Motor neuron (in vitro differentiated cells): ENCODE results near the gene FKBP6. TPM values are rescaled to one million over a fixed set of nuclear protein-coding genes. Genes with fewer than 3 reads are reported as not detected.
"Not testable (repeated sequence)": the region's sequence is repeated elsewhere in the genome, so short reads cannot be mapped to it uniquely, and the experiment has no call there.

ENCODE experiments used
- ATAC-seq, 8 experiments: fragments of 200-7000 bp; cut with Tn5 transposase; replicated peaks in 6 of 8; 2 replicates each; pipeline ENCODE4 v1.8.0; 2021; ENCODE audit warnings: mild to moderate bottlenecking in 8 of 8, moderate library complexity in 8 of 8
- H3K27ac ChIP-seq, 2 donors: fragments of 250-450 bp; sonication (Bioruptor Pico); 2 replicates each; pipeline ENCODE4 v1.9.0; 2021; ENCODE audit warnings: antibody characterized with exemption in 2 of 2, mild to moderate bottlenecking in 2 of 2, moderate library complexity in 1 of 2
- H3K4me1 ChIP-seq, 2 donors: fragments of 250-450 bp; sonication (Bioruptor Pico); replicated peaks in 1 of 2; 2 replicates each; pipeline ENCODE4 v1.6.1; 2021; ENCODE audit warnings: antibody characterized with exemption in 2 of 2, mild to moderate bottlenecking in 2 of 2, moderate library complexity in 1 of 2
- H3K4me3 ChIP-seq, 5 donors: fragments of 250-450 bp; sonication (Bioruptor Pico); 2 replicates each; pipeline ENCODE4 v1.9.0; 2021; ENCODE audit warnings: antibody characterized with exemption in 5 of 5, mild to moderate bottlenecking in 5 of 5, moderate library complexity in 4 of 5
- WGBS, 10 experiments: fragments of 450-650 bp; shearing (Covaris generic); methylation state at CpG; one replicate each; pipeline ENCODE4 v1.0.0; 2022; 5-methylcytosine and 5-hydroxymethylcytosine counted together
- in situ Hi-C, 9 experiments: fragments of 400-800 bp; cut with MboI; loops; one replicate each; pipeline ENCODE4 v1.15.0; 2021; ENCODE audit warnings: low sequenced_read_pairs in 9 of 9, low pct_unique_long_range_greater_than_20kb in 2 of 9; ENCODE audit not compliant: unreplicated experiment in 9 of 9
- total RNA-seq, 8 experiments: library from RNA; unstranded; fragments of 300-600 nt; gene quantifications; 2 replicates each; pipeline versions ENCODE4 v1.2.3 to v1.2.4, GENCODE V29; 2022

FKBP6 gene, protein sequence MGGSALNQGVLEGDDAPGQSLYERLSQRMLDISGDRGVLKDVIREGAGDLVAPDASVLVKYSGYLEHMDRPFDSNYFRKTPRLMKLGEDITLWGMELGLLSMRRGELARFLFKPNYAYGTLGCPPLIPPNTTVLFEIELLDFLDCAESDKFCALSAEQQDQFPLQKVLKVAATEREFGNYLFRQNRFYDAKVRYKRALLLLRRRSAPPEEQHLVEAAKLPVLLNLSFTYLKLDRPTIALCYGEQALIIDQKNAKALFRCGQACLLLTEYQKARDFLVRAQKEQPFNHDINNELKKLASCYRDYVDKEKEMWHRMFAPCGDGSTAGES
- under 1 TPM in 4 of 8 experiments, not detected in 4; 0.08 to 0.47 (median 0.20) TPM for total RNA-seq

DNA sequence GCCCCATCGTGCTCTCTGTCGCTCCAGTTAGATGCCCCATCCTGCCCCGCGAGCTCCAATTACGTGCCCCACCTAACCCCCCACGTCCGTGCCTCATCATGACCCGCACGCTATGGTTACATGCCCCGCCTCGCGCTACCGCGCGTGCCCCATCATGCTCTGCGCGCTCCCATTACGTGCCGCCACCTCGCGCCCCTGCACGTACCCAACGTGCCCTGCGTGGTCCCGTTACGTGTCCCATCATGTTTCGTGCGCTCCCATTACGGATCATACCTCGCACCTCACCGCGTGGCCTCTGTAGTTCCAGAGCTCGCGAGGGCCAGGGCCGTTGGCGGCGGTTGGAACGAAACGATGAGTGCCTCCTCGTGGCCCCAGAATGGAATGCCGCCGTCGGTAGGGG is at the start of gene FKBP6, which contains the start of gene TRIM50:
TSS of gene FKBP6 (plus strand) at position 240 of the 400 bp plus-strand sequence. CDS start 268 bp downstream, outside the sequence.
TSS of gene TRIM50 (minus strand) at position 161 of the 400 bp plus-strand sequence. CDS start 3,295 bp downstream, outside the sequence.
- H3K4me1 ChIP-seq, result peaks cover 0 to 13% of the 10 kb centered on the region in 2 donors
- H3K27ac ChIP-seq, ATAC-seq, H3K4me3 ChIP-seq: not testable (repeated sequence)
- 87 to 97% methylated on average over 6 to 9 of the region's 43 CpGs; no CpG with 5 or more reads in 8 of the 10 experiments for WGBS, 10 experiments
- in situ Hi-C loops, result loop anchor here in 1 of 9 experiments (25.0 kb wide), 1 partner anchor 109 kb away; the partner anchor contains the start of gene FZD9

DNA sequence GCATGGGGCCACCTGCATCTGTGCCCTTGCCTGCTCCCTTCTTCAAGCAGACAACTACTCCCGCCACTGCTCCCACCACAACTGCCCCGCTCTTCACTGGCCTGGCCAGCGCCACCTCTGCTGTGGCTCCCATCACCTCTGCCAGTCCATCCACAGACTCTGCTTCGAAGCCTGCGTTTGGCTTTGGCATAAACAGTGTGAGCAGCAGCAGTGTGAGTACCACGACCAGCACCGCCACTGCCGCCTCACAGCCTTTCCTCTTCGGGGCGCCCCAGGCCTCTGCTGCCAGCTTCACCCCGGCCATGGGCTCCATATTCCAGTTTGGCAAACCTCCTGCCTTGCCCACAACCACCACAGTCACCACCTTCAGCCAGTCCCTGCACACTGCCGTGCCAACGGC is 30.7 kb upstream of the FKBP6 start:
- ATAC-seq, result peak in 2 of 8 experiments; percentile 12 to 25
- in situ Hi-C loops, result not testable (repeated sequence)
- no CpG with 5 or more reads among the region's 13 CpGs for WGBS, 10 experiments

DNA sequence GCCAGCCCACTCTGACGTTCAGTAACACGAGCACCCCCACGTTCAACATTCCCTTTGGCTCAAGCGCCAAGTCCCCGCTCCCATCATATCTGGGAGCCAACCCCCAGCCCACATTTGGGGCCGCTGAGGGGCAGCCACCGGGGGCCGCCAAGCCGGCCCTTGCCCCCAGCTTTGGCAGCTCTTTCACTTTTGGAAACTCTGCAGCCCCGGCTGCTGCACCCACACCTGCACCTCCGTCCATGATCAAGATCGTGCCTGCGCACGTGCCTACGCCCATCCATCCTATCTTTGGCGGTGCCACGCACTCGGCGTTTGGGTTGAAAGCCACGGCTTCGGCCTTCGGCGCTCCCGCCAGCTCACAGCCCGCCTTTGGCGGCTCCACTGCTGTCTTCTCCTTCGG is 30.3 kb upstream of the FKBP6 start:
- H3K4me1 ChIP-seq, H3K4me3 ChIP-seq, H3K27ac ChIP-seq, ATAC-seq, in situ Hi-C loops: not testable (repeated sequence)
- no CpG with 5 or more reads among the region's 27 CpGs for WGBS, 10 experiments

More for the DNA sequence above, 30.7 kb upstream of the FKBP6 start:
- H3K27ac ChIP-seq, H3K4me3 ChIP-seq, H3K4me1 ChIP-seq: not testable (repeated sequence)

DNA sequence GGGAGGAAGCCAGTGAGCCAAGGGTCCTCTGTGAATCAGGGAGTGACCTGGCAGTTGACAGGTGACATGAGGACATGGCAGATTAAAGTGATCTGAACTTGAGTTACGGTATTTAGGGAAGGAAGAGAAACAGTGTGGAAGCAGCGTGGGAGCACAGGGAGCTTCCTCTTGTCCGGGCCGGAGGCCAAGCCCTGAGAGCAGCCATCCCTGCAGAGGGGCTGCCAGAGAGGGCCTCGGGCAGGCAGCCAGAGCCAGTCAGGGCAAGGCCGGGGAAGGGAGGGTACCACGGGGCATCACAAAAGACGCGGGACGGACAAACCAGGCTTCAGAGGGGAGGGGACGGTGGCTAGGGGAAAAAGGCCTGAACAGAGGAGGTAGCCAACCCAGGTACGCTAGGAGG is 28.1 kb upstream of the FKBP6 start:
- H3K4me1 ChIP-seq, in situ Hi-C loops: not testable (repeated sequence)

DNA sequence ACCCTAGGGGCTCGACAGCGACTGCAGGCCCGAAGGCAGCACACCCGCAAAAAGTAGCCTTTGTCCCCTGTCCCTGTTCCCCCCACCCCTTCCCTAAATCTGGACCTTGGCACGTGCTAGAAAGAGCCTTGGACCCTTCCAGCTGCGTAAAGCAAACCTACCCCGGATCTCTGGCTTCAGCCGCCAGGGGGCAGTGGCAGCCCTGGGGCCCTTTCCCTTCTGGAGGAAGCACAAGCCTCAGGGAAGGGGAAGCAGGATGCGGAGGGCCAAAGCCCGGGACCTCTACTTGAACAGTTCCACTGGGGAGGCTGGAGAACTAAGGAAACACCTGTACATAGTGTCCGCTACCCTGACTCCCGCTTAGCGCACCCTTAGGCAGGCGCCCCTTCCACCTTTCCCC is 26.9 kb upstream of the FKBP6 start:
- WGBS, 10 experiments, result no CpG with 5 or more reads among the region's 14 CpGs

More for the DNA sequence above, 28.1 kb upstream of the FKBP6 start:
- not testable (repeated sequence) for H3K27ac ChIP-seq, H3K4me3 ChIP-seq
- no CpG with 5 or more reads among the region's 12 CpGs for WGBS, 10 experiments
- peak in 1 of 8 experiments; percentile 15 for ATAC-seq

DNA sequence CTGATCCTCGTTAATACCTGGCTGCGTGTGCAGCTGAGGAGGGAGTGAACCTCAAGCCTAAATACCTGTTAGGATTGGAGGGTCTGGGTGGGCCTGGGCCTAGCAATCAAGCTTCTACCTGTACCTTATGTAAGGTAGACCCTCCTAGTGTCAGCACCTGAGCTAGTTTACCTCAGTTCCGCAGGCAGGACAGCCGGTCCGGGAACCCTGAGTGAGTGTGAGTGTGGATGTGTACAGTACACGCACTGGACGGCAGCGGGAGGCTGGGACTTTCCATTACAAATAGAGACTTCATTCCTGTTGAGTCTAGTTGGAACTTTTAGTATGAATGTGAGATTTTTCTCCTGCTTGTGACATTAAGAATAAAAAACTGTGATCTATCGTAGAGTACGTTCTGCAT is 25.1 kb upstream of the FKBP6 start:
- ATAC-seq, H3K27ac ChIP-seq, in situ Hi-C loops, H3K4me3 ChIP-seq, H3K4me1 ChIP-seq: not testable (repeated sequence)
- WGBS, 10 experiments, result 90 to 100% methylated on average over 2 of the region's 10 CpGs; no CpG with 5 or more reads in 8 of the 10 experiments

More for the DNA sequence above, 26.9 kb upstream of the FKBP6 start:
- ATAC-seq, result peak; percentile 12 to 68 (median 32)
- H3K4me3 ChIP-seq, in situ Hi-C loops, H3K27ac ChIP-seq, H3K4me1 ChIP-seq: not testable (repeated sequence)

DNA sequence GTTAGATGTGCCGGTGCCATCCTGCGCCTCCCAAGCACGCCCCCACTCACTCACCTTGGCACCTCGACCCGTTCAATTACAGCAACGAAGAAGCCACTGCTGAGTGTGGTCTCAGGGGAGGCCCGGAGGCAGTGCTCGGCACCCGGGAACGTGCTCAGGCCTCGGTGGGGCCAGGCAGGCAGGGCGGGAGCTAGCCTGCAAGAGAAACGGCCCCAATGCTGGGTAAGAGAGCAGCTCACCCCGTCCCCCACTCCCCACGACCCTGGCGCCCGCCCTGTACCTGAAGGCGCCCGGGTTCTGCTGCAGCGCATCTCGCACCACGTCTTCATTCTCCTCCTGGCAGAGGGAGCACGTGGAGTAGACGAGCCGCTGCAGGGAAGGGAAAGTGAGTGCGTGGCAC is 24.4 kb upstream of the FKBP6 start:
- ATAC-seq, result no peak
- Histone ChIP-seq H3K4me1 (peaks cover 0 to 3% of the 10 kb centered on the region in 2 donors), H3K27ac (no peak overlapping the region), H3K4me3 (no peak overlapping the region)
- no CpG with 5 or more reads among the region's 26 CpGs for WGBS, 10 experiments
- in situ Hi-C loops, result no loop called here

DNA sequence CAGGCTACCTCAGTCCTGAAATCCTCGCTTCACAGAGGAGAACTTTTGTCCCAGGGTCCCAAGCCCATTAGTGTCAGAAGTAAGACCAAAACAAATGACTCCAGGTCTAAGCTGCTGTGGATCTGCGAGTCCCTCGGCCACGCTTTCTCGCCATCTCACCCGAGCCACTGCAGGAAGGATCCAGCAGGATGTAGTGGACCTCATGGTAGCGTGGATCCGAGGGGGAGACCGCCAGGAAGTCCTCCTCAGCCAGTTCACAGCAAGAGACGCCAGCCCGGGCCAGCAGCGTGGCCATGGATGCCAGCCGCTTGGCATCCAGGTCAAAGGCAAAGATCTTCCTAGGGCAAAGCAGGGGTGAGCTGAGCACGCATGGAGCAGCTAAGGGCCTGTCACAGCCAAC is 23.9 kb upstream of the FKBP6 start:
- 77 to 97% (median 89%) methylated on average over 1 to 13 of the region's 14 CpGs; no CpG with 5 or more reads in 6 of the 10 experiments for WGBS, 10 experiments
- in situ Hi-C loops, result no loop called here
- H3K4me1 ChIP-seq, result peaks cover under 1 to 4% of the 10 kb centered on the region in 2 donors

DNA sequence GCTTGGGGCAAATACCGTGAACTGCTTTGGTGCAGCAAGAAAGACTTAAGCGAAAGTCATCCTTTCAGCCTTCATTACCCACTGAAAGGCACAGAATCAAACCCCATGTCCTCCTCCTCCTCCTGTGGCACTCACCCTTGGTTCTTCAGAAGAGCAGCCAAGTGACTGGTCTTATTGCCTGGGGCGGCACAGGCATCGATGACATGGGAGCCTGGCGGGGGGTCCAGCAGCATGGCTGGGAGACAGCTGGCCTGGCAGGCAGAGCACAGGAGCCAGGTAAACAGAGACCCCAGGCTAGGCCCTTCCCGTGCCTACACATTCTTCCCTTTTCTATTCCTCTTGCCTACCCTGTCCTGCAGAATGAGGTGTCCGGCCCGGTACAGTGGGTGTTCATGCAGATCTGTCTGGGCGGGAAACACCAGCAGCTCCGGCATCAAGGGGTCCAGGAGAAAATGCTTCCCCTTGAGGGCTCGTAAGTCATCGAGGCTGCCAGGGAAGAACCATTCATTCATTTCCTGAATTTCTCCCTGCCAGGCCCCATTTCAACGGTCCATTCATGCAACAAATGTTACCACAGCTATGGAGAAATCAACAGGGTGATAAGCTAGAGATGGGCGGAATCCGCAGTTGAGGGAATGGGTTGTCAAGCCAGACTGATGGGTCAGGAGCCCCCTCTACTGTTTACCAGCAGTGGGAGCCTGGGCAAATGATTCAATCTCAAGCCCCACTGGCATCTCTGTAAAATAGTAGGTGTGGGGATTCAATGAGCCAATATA is 23.2 kb upstream of the FKBP6 start:
- ATAC-seq, H3K4me1 ChIP-seq, in situ Hi-C loops, H3K27ac ChIP-seq, H3K4me3 ChIP-seq: not testable (repeated sequence)
- WGBS, 10 experiments, result 80 to 100% (median 94%) methylated on average over 1 to 3 of the region's 15 CpGs; no CpG with 5 or more reads in 6 of the 10 experiments

More for the DNA sequence above, 23.9 kb upstream of the FKBP6 start:
- no peak overlapping the region for H3K4me3 ChIP-seq
- H3K27ac ChIP-seq, result no peak overlapping the region
- ATAC-seq, result no peak

DNA sequence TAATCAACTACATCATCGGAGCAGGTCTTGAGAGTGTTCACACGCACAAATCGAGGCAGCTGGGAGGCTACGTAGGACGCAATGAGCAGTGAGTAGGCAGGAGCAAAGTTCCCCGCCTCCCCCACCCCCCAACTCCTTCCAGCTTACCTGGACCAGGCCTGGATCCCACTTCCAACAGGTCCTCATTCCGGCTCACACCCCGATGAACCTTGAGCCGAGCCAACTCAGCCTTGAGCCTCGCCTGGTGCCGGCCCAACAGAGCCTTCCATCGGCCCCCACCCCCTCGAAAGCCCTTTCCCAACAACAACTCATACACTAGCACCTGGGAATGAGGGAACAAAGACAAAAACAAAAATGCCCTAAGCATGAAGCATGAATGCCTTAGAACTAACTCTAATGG is 20.5 kb upstream of the FKBP6 start:
- peaks cover 3 to 8% of the 10 kb centered on the region in 2 donors for H3K4me1 ChIP-seq
- no peak overlapping the region for H3K27ac ChIP-seq
- H3K4me3 ChIP-seq, result peak overlapping the region in 1 of 5 donors; percentile 62
- WGBS, 10 experiments, result 80 to 100% (median 92%) methylated on average over 1 to 9 of the region's 13 CpGs; no CpG with 5 or more reads in 6 of the 10 experiments
- ATAC-seq, result no peak
- in situ Hi-C loops, result no loop called here

DNA sequence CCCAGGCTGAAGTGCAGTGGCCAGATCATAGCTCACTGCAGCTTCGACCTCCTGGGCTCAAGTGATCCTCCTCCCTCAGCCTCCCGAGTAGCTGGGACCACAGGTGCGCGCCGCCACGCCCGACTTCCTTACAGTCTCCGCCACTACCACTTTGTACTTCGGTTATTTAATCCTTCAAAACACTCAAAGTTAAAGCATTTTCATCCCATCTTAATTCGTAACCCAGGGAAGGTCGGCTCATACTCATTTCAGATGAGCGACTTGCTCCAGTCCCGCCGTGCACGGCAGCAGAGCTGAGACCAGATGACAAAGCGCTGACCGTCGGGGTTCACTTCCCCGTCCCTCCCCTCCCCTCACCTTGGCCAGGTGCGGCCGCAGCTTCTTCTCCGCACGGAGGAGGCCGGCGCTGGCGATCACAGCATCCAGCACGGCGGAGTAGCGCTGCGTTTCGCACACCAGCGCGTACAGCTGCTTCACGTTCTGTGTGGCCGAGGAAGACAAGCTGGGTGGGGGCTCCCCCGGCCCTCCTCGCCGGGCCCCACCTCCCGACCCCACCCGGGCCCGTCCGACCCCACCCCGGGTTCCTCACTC is 19.8 kb upstream of the FKBP6 start:
- Histone ChIP-seq H3K4me3 (peak overlapping the region; percentile 56 to 80 (median 67)), H3K4me1 (peaks cover 3 to 8% of the 10 kb centered on the region in 2 donors), H3K27ac (peak overlapping the region in 1 of 2 donors; percentile 73)
- in situ Hi-C loops, result no loop called here
- peak; percentile 54 to 81 (median 62) for ATAC-seq
- 6 to 40% (median 25%) methylated on average over 1 to 18 of the region's 43 CpGs; no CpG with 5 or more reads in 5 of the 10 experiments for WGBS, 10 experiments

DNA sequence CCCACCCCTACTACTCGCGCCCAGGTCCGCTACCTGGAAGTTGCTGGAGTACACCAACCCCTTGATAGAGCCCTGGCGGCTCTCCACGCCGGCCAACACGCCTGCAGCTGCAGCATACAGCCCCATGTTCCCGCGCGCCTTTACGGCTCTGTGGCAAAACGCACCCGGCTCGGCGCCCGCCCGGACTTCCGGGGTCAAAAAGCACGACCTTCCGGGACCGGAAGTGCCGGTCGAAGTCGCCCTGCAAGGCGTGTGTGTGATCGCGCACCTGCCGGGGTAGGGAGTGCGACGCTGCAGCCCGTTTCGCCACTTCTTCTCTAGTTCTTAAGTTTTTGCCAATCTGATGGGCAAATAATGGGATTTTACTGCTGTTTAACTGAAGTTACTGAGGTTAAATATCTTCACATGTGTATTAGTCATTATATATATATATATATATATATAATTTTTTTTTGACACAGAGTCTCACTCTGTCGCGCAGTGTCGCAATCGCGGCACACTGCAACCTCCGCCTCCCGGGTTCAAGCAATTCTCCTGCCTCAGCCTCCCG is 19.2 kb upstream of the FKBP6 start, which contains the start of gene NSUN5:
TSS of gene NSUN5 (minus strand) at position 162 of the 550 bp plus-strand sequence. CDS start at position 126, 36 bp downstream.
- peak within 1 kb of the TSS in 1 of 2 donors; percentile 73 for H3K27ac ChIP-seq
- H3K4me3 ChIP-seq, result peak within 1 kb of the TSS; percentile 56 to 80 (median 67)
- in situ Hi-C loops, result no loop called here
- peak; percentile 90 to 98 (median 92) for ATAC-seq
- peaks cover 3 to 8% of the 10 kb centered on the region in 2 donors for H3K4me1 ChIP-seq
- 0 to 80% (median 67%) methylated on average over 1 to 26 of the region's 40 CpGs; no CpG with 5 or more reads in 5 of the 10 experiments for WGBS, 10 experiments
